ENCODE results near the gene SYT2.
"Not testable (repeated sequence)": the region's sequence is repeated elsewhere in the genome, so short reads cannot be mapped to it uniquely, and the experiment has no call there.

Gene SYT2

DNA sequence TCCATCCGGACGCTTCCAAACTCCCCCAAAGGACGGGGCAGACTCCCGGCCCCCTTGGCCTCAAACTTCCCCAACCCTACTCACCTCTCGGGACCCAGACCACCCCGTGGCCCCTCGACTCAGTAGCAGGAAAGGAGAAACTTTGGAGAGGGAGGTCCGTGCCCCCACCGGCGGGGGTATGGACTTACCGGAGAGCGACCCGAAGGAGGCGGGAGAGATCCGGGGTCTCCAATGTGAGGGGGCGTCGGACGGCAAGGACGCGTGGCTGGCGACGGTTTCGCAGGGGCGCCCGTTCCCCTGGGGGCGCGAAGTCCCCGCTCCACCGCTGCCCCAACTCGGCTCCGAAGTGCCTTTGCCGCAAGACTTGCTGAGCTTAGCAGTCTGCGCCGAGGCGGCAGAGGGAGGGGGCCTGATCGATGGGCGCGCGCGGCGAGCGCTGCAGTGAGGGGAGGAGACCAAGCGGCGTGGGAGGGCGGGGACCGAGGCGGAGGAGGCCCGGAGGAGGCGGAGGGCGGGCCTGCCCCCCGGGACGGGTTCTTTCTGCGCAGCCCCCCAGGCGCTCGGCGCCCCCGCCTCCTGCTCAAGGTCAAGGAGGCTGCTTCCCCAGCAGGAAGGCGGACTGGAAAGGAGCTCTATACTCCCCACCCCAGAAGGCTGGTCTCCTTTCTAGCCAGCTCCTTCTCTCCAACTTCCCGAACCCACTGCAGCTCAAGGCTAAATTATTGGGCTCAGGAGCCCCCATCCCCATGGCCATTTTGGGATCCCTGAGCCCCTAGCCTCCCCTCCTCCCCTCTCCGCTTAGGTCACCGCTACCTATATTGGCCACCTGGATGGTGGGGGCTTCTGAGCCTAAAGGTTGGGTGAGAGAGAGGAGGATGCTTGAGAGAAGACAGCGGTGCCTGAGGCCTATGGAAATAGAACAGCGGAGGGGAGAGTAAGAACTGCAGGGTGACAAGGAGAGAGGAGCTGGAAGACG, at the start of gene SYT2:
Gene SYT2 (minus strand): TSS at position 385 of the 976 bp plus-strand sequence. CDS start 104,682 bp downstream, outside the sequence.
- peak in 1 of 2 experiments; percentile 21 for DNase-seq

- no peak for DNase-seq
These were observed 46.1 kb upstream of the SYT2 start for GRCh38 chr1:202756391-202756790.

DNA sequence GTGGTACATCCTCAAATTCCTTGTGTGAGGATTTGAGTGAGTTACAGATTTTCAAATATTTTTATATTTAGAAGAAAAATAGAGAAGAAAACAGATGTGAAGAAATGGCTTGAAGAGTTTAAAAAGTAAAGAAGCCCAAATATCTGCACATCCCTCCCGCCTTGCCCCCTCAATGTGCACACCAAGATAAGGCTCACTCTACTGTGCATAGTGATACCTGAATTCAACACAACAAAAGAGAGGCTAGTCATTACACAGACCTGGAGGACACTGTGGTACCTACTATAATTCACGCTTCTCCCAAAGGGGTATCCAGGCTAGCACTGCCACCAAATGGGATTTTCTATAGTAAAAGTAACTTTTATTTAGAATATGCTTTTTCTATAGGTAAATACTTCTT, 44.0 kb upstream of the SYT2 start:
- no peak for DNase-seq

DNA sequence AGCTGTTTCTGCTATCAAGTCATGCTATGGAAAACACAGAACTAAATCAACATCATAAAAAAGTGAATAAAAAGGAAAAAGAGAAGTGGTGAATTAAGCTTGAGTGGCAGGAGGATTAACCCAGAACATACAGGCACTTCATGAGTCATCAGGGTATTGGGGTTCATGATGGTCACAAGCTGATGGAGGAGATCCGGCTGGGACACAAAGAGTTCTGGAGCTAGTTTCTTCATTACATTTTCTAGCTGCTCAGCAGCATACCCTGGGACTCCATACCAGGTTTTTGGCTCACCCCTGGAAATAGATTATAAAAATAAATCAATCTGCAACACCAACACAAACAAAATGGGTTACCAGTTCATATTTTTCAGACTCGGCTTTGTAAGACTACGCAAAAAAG, 42.5 kb upstream of the SYT2 start:
- DNase-seq: no peak

DNA sequence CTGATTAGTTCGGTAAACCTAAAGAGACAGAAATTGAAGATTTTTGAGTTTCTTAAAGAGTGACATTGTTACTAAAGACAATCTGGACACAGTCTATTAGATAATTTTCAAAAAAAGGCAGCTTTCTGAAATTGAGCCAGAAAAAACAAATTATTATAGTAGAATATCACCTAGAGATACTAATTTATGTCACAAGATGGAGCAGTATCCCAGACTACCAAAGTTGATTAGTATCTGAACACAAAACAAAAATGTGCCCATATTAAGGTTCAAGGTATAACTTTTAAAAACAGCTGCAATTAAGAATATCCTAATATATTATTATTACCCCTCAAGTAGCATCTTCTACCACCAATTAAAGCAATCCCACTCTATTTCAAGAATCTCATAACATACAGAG, 40.5 kb upstream of the SYT2 start:
- DNase-seq: no peak

DNA sequence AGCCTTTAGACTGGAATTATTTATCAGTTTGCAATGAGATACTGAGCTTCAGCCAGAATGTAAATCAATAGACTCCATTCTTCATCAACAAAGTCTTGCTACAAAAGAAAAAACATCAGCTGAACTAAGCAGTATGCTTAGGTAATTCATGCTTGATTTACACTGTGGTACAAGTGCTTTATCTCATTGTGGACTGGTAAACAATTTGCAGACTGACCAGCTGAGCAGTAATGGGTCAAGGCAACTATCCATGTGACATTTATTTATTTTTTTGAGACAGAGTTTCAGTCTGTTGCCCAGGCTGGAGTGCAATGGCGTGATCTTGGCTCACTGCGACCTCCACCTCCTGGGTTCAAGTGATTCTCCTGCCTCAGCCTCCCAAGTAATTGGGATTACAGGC, 39.8 kb upstream of the SYT2 start:
- DNase-seq: no peak

GRCh38 chr1:202745323-202745888, 35.2 kb upstream of the SYT2 start:
- DNase-seq: no peak

DNA sequence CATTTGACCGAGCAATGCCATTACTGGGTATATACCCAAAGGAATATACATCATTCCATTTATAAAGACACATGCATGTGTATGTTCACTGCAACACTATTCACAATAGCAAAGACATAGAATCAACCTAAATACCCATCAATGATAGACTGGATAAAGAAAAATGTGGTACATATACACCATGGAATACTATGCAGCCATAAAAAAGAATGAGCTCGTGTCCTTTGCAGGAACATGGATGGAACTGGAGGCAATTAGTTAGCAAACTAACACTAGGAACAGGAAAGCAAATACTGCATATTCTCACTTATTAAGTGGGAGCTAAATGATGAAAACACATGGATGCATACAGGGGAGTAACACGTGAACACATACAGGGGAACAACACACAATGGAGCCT, 34.5 kb upstream of the SYT2 start:
- DNase-seq: not testable (repeated sequence)

GRCh38 chr1:202742496-202742895, 32.2 kb upstream of the SYT2 start:
- DNase-seq: no peak

DNA sequence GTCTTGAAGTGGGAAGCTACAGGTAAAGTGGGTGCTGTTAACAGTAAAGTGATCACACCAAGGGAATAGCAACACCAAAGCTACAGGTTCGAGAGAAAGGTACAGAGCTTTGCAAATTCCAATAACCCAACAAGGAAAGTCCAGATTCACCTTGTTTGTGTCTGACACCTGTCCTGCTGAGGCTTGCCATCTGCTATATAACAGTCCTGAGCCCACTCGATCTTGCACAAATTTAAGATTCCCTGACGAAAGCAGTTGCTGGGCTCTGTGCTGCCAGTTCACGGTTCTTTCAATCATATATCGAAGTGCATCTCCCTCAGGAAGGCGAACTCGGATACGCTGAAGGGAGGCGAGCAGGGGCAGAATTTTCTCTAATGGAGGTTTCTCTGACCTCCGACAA, 23.0 kb upstream of the SYT2 start:
- DNase-seq: no peak

- no peak for DNase-seq
These were observed 18.7 kb upstream of the SYT2 start for GRCh38 chr1:202728951-202729350.

DNA sequence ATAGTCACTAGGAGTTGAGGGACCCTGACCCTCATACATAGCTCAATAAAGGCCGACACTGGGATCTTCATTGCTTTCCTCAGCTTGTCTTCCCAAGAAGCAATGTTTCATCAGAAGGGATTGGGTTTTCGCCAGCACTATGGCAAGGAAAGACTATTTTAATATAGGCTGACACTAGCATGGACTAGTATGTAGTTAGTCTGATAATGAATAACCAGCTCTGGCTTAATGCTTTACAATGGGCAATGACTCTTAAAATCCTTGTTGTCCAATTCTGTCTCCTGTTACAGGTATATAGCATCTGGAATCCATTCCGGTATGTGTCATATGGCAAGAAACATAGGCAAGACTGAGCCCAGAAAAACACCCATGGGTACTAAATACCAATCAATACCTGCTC, 15.3 kb upstream of the SYT2 start:
- no peak for DNase-seq

DNA sequence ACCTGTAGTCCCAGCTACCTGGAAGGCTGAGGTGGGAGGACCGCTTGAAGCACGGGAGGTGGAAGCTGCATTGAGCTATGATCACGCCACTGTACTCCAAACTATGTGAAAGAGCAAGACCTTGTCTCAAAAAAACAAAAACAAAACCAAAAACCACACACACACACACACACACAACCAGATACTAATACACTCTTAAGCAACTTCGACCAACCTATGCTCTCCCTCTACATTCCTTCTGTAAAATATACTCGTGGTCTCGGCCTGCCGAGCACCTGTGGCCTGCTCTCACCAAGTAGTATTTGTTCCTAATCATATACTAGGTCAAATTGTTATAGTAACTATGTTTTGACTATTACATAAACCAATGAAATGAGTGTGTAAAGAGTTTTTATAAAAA, 13.5 kb upstream of the SYT2 start:
- DNase-seq: no peak

- not testable (repeated sequence) for DNase-seq
These were observed 12.8 kb upstream of the SYT2 start for GRCh38 chr1:202723046-202723445.

DNA sequence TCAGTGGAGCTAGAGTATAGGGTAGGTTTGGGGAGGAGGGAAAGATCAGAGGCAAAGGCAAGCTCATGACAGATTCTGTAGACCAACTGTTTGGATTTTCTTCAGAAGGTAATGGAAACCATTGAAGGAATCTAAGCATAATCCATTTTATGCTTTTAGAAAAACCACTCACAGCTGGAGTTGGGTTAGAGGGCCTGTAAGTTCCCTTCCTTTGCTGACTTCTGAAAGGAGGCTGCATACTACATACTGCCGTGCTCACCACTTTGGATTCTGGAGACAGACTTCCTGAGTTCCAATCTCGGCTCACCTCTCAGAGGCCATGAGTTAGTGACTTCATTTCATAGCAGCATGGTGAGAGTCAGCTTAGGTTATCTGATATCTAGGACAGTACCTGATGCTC, 6.4 kb upstream of the SYT2 start:
- no peak for DNase-seq

DNA sequence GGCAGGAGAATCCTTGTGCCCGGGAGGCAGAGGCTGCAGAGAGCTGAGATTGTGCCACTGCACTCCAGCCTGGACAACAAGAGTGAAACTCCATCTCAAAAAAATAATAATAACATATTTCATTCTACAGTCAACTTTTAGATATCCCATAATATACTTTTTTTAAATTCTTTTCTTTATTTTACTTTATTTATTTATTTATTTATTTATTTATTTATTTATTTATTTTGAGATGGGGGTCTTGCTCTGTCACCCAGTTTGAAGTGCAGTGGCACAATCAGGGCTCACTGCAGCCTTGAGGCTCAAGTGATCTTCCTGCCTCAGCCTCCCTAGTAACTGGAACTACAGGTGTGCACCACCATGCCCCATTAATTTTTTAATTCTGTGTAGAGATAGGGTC, 3.9 kb upstream of the SYT2 start:
- DNase-seq: not testable (repeated sequence)

DNA sequence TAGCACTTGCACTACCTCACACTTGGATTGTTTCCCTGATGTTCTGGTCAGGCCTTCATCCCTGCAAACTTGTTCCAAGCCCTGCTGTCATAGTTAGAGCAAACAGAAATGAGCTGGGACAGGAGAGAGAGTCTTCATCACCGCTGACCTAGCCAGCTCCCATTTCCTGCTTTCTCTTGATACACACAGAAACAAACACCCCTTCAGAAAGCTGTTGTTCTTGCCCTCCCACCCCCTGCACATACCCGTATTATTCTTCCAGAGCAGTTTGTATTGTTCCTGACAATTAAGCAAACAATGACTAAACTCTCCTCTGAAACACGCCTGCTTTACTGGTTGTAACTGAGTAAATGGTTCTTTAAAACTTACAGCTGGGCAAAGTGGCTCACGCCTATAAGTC, 2.9 kb upstream of the SYT2 start:
- DNase-seq: no peak

GRCh38 chr1:202711949-202712635, 1.8 kb upstream of the SYT2 start:
- DNase-seq: no peak

- no peak for DNase-seq
These were observed 795 bp downstream of the SYT2 start for GRCh38 chr1:202709276-202710041.

GRCh38 chr1:202708456-202709275, 1.6 kb downstream of the SYT2 start:
- DNase-seq: no peak

- DNase-seq: no peak
These were observed 3.4 kb downstream of the SYT2 start for GRCh38 chr1:202706851-202707250.

GRCh38 chr1:202704601-202705000, 5.7 kb downstream of the SYT2 start:
- DNase-seq: no peak

All from Kasumi-1 (cell line).